Psoas muscle (tissue), 8 donors: ENCODE data around the gene RETREG1. TPM values are rescaled to one million over a fixed set of nuclear protein-coding genes. Genes with fewer than 3 reads are reported as not detected.

Experiments used
- ATAC-seq, 4 donors: fragments of 200-7000 bp; cut with Tn5 transposase; one replicate each; pipeline ENCODE4 v1.9.1; 2020; ENCODE audit warnings: moderate library complexity in 3 of 4, mild to moderate bottlenecking in 2 of 4
- DNase-seq, 2 donors: peaks; one replicate each; pipeline ENCODE4 v3.0.0-alpha.2; 2020
- H3K27ac ChIP-seq: fragments of 200-600 bp; one replicate; pipeline ENCODE4 v1.8.0; 2022
- H3K27me3 ChIP-seq, 3 donors: fragments of 200-600 bp in 1 of 3; one replicate each; pipeline versions ENCODE4 v1.6.1 to v1.8.0; 2013 to 2022; ENCODE audit warnings: low read length in 2 of 3, mild to moderate bottlenecking in 2 of 3, moderate library complexity in 1 of 3; ENCODE audit not compliant: insufficient read depth in 3 of 3
- H3K36me3 ChIP-seq, 2 donors: fragments of 200-600 bp in 1 of 2; one replicate each; pipeline versions ENCODE4 v1.6.1 to v1.8.0; 2013 to 2022; ENCODE audit warnings: low read depth in 1 of 2, mild to moderate bottlenecking in 1 of 2, moderate library complexity in 1 of 2; ENCODE audit not compliant: insufficient read depth in 1 of 2
- H3K4me1 ChIP-seq: fragments of 200-600 bp; one replicate; pipeline ENCODE4 v1.8.0; 2022
- H3K4me3 ChIP-seq: fragments of 200-600 bp; one replicate; pipeline ENCODE4 v1.8.0; 2022; ENCODE audit warnings: mild to moderate bottlenecking
- H3K9me3 ChIP-seq: fragments of 200-600 bp; one replicate; pipeline ENCODE4 v1.8.0; 2022
- CTCF ChIP-seq: fragments of 200-600 bp; IDR thresholded peaks from one replicate; pipeline ENCODE4 v1.8.0; 2022; ENCODE audit warnings: antibody characterized with exemption
- WGBS, 3 donors: extraction: QIAGEN DNeasy Blood & Tissue Kit; methylation state at CpG; one replicate each; pipeline versions ENCODE4 v1.1.6 to v1.1.7; 2013; 5-methylcytosine and 5-hydroxymethylcytosine counted together
- intact Hi-C, 2 donors: fragments of 100-400 bp; cut with DNase I; formaldehyde crosslinking; loops; one replicate each; pipeline versions ENCODE4 v1.11.0 to v1.14.2; 2022
- polyA plus RNA-seq, 3 donors: library from polyadenylated mRNA; stranded (reverse); fragments of 200-250 nt; gene quantifications; one replicate each; pipeline ENCODE4 v1.2.3, GENCODE V29; 2013
- total RNA-seq, 4 donors: library from RNA; stranded (reverse); fragmentation: NEBNext Ultra II Directional in 2 of 4; extraction: Animal tissue kit (Norgen Biotek cat#: 25700) in 2 of 4; gene quantifications; one replicate each; pipeline versions ENCODE4 v1.2.1 to v1.2.4, GENCODE V29; 2021 to 2023
- donor health status: healthy with polysubstance abuse.
- donor health status: DM: no; HTN: no; CAD: no; lungs with moderate emphysema.
- donor health status: Bipolar disorder and iron deficiency.
- donor health status: healthy.
- donor health status: DM: yes; HTN: yes; CAD: no.
- donor health status: DM: no; HTN: no; CAD: no.
- donor health status: DM: no; HTN: no; CAD: no.
- donor health status: DM: yes; HTN: yes; CAD: no.

Gene RETREG1
- total and polyA plus RNA-seq, 7 donors, result 2.1 to 252 (median 191) TPM

GRCh38 chr5:16639206-16639605, 22.4 kb upstream of the RETREG1 start:
- H3K4me1 ChIP-seq, result no peaks in the 10 kb centered on the region
- 87 to 93% (median 91%) methylated on average over 4 of the region's 4 CpGs for WGBS, 3 donors
- intact Hi-C loops, result no loop called here
- no peaks in the 10 kb centered on the region for H3K27me3 ChIP-seq
- no peak overlapping the region for H3K4me3 ChIP-seq
- no peak for ATAC-seq
- no peak for DNase-seq
- no peaks in the 10 kb centered on the region for H3K9me3 ChIP-seq
- TF ChIP-seq CTCF, result no peak
- no peaks in the 10 kb centered on the region for H3K36me3 ChIP-seq
- no peak overlapping the region for H3K27ac ChIP-seq

- H3K36me3 ChIP-seq, result no peaks in the 10 kb centered on the region
- H3K9me3 ChIP-seq, result no peaks in the 10 kb centered on the region
- H3K4me1 ChIP-seq, result no peaks in the 10 kb centered on the region
- no peak overlapping the region for H3K27ac ChIP-seq
- no peak for TF ChIP-seq CTCF
- WGBS, 3 donors, result 47 to 58% (median 50%) methylated on average over 3 of the region's 3 CpGs
- intact Hi-C loops, result no loop called here
- no peaks in the 10 kb centered on the region for H3K27me3 ChIP-seq
- DNase-seq (no peak), ATAC-seq (no peak)
- H3K4me3 ChIP-seq, result no peak overlapping the region
Observed at GRCh38 chr5:16628376-16628775, 11.6 kb upstream of the RETREG1 start.

DNA sequence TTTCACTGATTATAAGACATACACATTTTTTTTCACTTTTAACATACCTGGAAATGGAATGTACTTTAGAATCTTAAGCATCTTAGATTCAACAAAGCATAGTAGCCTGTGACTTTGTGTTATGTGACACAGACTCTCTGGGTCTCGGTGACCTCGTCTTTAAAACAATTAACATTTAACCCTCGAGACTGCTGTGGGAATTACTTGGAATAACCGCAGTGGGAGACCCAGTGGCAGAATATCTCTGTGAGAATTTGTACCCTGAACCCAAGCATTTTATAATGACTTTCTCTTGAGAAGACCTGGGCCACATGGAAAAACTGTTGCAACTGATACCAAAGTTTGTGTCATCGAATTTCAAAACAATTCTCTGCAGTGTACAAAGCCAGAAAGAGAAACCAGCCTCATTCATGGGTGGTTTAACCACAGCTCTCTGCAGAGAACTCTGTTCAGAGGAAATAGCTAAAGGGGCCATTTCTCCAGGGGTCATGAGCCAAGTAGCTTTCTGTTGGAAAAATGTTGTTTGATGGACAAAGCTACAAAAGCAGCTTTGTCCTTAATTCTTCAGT, 10.0 kb upstream of the RETREG1 start:
- 49 to 57% (median 57%) methylated on average over 5 of the region's 5 CpGs for WGBS, 3 donors
- Histone ChIP-seq H3K27me3 (no peaks in the 10 kb centered on the region), H3K36me3 (no peaks in the 10 kb centered on the region), H3K4me3 (no peak overlapping the region), H3K4me1 (no peaks in the 10 kb centered on the region), H3K9me3 (no peaks in the 10 kb centered on the region), H3K27ac (no peak overlapping the region)
- ATAC-seq (no peak), DNase-seq (no peak)
- no peak for TF ChIP-seq CTCF
- intact Hi-C loops, result no loop called here

- intact Hi-C loops, result no loop called here
- ATAC-seq, result no peak
- Histone ChIP-seq H3K4me3 (no peak overlapping the region), H3K9me3 (no peaks in the 10 kb centered on the region), H3K27me3 (no peaks in the 10 kb centered on the region), H3K4me1 (no peaks in the 10 kb centered on the region), H3K27ac (no peak overlapping the region), H3K36me3 (no peaks in the 10 kb centered on the region)
- no peak for TF ChIP-seq CTCF
- 43 to 55% (median 44%) methylated on average over 3 of the region's 3 CpGs for WGBS, 3 donors
- no peak for DNase-seq
Observed at GRCh38 chr5:16625096-16625495, 8.3 kb upstream of the RETREG1 start.

GRCh38 chr5:16619136-16619535, 2.3 kb upstream of the RETREG1 start:
- WGBS, 3 donors, result 76 to 83% (median 78%) methylated on average over 2 of the region's 2 CpGs
- Histone ChIP-seq H3K4me3 (no peak overlapping the region), H3K9me3 (no peaks in the 10 kb centered on the region), H3K27me3 (no peaks in the 10 kb centered on the region), H3K27ac (no peak overlapping the region), H3K4me1 (no peaks in the 10 kb centered on the region), H3K36me3 (no peaks in the 10 kb centered on the region)
- intact Hi-C loops, result no loop called here
- no peak for ATAC-seq
- no peak for TF ChIP-seq CTCF
- DNase-seq, result no peak
